Karpas-422 (cell line): Measurements from ENCODE around the gene ALB. TPM values are rescaled to one million over a fixed set of nuclear protein-coding genes. Genes with fewer than 3 reads are reported as not detected.

Experiments
- DNase-seq: peaks from one replicate; pipeline ENCODE4 v3.0.0-alpha.2; 2015
- H2AFZ ChIP-seq: fragments of 200-600 bp; sonication (generic); 2 replicates; pipeline ENCODE4 v1.6.1; 2014; ENCODE audit warnings: antibody characterized with exemption, low read length, mixed read lengths
- H3K27ac ChIP-seq: fragments of 200-600 bp; sonication (generic); 2 replicates; pipeline ENCODE4 v1.5.1; 2014; ENCODE audit warnings: mild to moderate bottlenecking, low read length, moderate library complexity
- H3K27me3 ChIP-seq: fragments of 200-600 bp; sonication (generic); 2 replicates; pipeline ENCODE4 v1.6.1; 2014; ENCODE audit warnings: low read length, mixed read lengths
- H3K36me3 ChIP-seq: fragments of 200-600 bp; sonication (generic); 2 replicates; pipeline ENCODE4 v1.6.1; 2014; ENCODE audit warnings: low read length, mixed read lengths; ENCODE audit not compliant: insufficient read depth
- H3K4me1 ChIP-seq: fragments of 200-600 bp; sonication (generic); 2 replicates; pipeline ENCODE4 v1.6.1; 2014; ENCODE audit warnings: mild to moderate bottlenecking, low read length, mixed read lengths
- H3K4me2 ChIP-seq: fragments of 200-600 bp; sonication (generic); 2 replicates; pipeline ENCODE4 v1.6.1; 2014; ENCODE audit warnings: low read length, low read depth, mild to moderate bottlenecking; ENCODE audit not compliant: poor library complexity, severe bottlenecking
- H3K4me3 ChIP-seq: fragments of 200-600 bp; sonication (generic); 2 replicates; pipeline ENCODE4 v1.5.1; 2014; ENCODE audit warnings: mild to moderate bottlenecking, antibody characterized with exemption, low read length, mixed read lengths
- H3K79me2 ChIP-seq: fragments of 200-600 bp; sonication (generic); 2 replicates; pipeline ENCODE4 v1.6.1; 2014; ENCODE audit warnings: mild to moderate bottlenecking, low read length, mixed read lengths
- H3K9ac ChIP-seq: fragments of 200-600 bp; sonication (generic); 2 replicates; pipeline ENCODE4 v1.6.0; 2014; ENCODE audit warnings: low read length
- H3K9me2 ChIP-seq: fragments of 200-600 bp; sonication (generic), shearing (Covaris generic); replicated peaks from 2 replicates; pipeline ENCODE4 v1.6.0; 2014; ENCODE audit warnings: mild to moderate bottlenecking, low read length, moderate library complexity; ENCODE audit not compliant: insufficient read depth
- H3K9me3 ChIP-seq: fragments of 300-700, 200-600 bp; sonication (generic); 2 replicates; pipeline ENCODE4 v1.6.1; 2014; ENCODE audit warnings: low read length, mixed read lengths
- H4K20me1 ChIP-seq: fragments of 200-600 bp; sonication (generic); 2 replicates; pipeline ENCODE4 v1.6.1; 2014; ENCODE audit warnings: mild to moderate bottlenecking, antibody characterized with exemption, low read length, low read depth; ENCODE audit not compliant: insufficient read depth
- total RNA-seq: library from RNA; depleted of rRNA; stranded (reverse); fragments of >200 nt; shearing (Covaris generic); gene quantifications from 2 replicates; pipeline ENCODE4 v1.2.3, GENCODE V29; 2014; ENCODE audit warnings: low replicate concordance

The ALB gene
- total RNA-seq, 1 experiment from 2014 or later: not detected

GRCh38 chr4:73452953-73453700, 49.0 kb downstream of the ALB start:
- Histone ChIP-seq H3K27me3 (no peaks in the 10 kb centered on the region), H2AFZ (no peak overlapping the region), H3K9me2 (no peaks in the 10 kb centered on the region), H3K27ac (no peak overlapping the region), H3K4me1 (no peaks in the 10 kb centered on the region), H3K36me3 (no peaks in the 10 kb centered on the region), H3K79me2 (no peaks in the 10 kb centered on the region), H4K20me1 (no peaks in the 10 kb centered on the region), H3K9ac (no peak overlapping the region), H3K9me3 (no peaks in the 10 kb centered on the region), H3K4me2 (no peak overlapping the region), H3K4me3 (no peak overlapping the region)
- DNase-seq: no peak

- no peak for DNase-seq
- no peaks in the 10 kb centered on the region for H3K4me1 ChIP-seq
- H4K20me1 ChIP-seq: no peaks in the 10 kb centered on the region
- no peak overlapping the region for H3K4me3 ChIP-seq
- H3K9me3 ChIP-seq: no peaks in the 10 kb centered on the region
- H3K4me2 ChIP-seq: no peak overlapping the region
- H3K79me2 ChIP-seq: no peaks in the 10 kb centered on the region
- no peaks in the 10 kb centered on the region for H3K27me3 ChIP-seq
- H3K9me2 ChIP-seq: no peaks in the 10 kb centered on the region
- H3K9ac ChIP-seq: no peak overlapping the region
- no peak overlapping the region for H3K27ac ChIP-seq
- H2AFZ ChIP-seq: no peak overlapping the region
- H3K36me3 ChIP-seq: no peaks in the 10 kb centered on the region
These were observed 49.6 kb downstream of the ALB start for GRCh38 chr4:73453701-73454005.

- DNase-seq: no peak
- Histone ChIP-seq H3K9ac (no peak overlapping the region), H3K4me3 (no peak overlapping the region), H3K27ac (no peak overlapping the region), H3K36me3 (no peaks in the 10 kb centered on the region), H3K27me3 (no peaks in the 10 kb centered on the region), H3K4me1 (no peaks in the 10 kb centered on the region), H4K20me1 (no peaks in the 10 kb centered on the region), H3K79me2 (no peaks in the 10 kb centered on the region), H2AFZ (no peak overlapping the region), H3K9me3 (no peaks in the 10 kb centered on the region), H3K4me2 (no peak overlapping the region), H3K9me2 (no peaks in the 10 kb centered on the region)
These were observed 50.8 kb downstream of the ALB start for GRCh38 chr4:73454920-73455319.

- Histone ChIP-seq H3K9ac (no peak overlapping the region), H3K4me2 (no peak overlapping the region), H3K9me2 (no peaks in the 10 kb centered on the region), H3K4me1 (no peaks in the 10 kb centered on the region), H3K27me3 (no peaks in the 10 kb centered on the region), H3K9me3 (no peaks in the 10 kb centered on the region), H3K4me3 (no peak overlapping the region), H4K20me1 (no peaks in the 10 kb centered on the region), H3K79me2 (no peaks in the 10 kb centered on the region), H3K27ac (no peak overlapping the region), H3K36me3 (no peaks in the 10 kb centered on the region), H2AFZ (no peak overlapping the region)
- no peak for DNase-seq
These were observed 52.3 kb downstream of the ALB start for GRCh38 chr4:73456177-73457022.

- no peaks in the 10 kb centered on the region for H3K27me3 ChIP-seq
- no peaks in the 10 kb centered on the region for H3K9me3 ChIP-seq
- no peak for DNase-seq
- H3K4me2 ChIP-seq: no peak overlapping the region
- no peaks in the 10 kb centered on the region for H3K4me1 ChIP-seq
- no peaks in the 10 kb centered on the region for H4K20me1 ChIP-seq
- H3K79me2 ChIP-seq: no peaks in the 10 kb centered on the region
- H3K9me2 ChIP-seq: no peaks in the 10 kb centered on the region
- H3K27ac ChIP-seq: no peak overlapping the region
- no peak overlapping the region for H3K4me3 ChIP-seq
- H3K36me3 ChIP-seq: no peaks in the 10 kb centered on the region
- no peak overlapping the region for H2AFZ ChIP-seq
- no peak overlapping the region for H3K9ac ChIP-seq
These were observed 54.3 kb downstream of the ALB start for GRCh38 chr4:73458184-73459047.

GRCh38 chr4:73459048-73459421, 54.9 kb downstream of the ALB start:
- H3K27me3 ChIP-seq: no peaks in the 10 kb centered on the region
- H3K79me2 ChIP-seq: no peaks in the 10 kb centered on the region
- H3K4me3 ChIP-seq: no peak overlapping the region
- H2AFZ ChIP-seq: no peak overlapping the region
- H3K36me3 ChIP-seq: no peaks in the 10 kb centered on the region
- H3K4me1 ChIP-seq: no peaks in the 10 kb centered on the region
- H3K27ac ChIP-seq: no peak overlapping the region
- H3K4me2 ChIP-seq: no peak overlapping the region
- H3K9me2 ChIP-seq: no peaks in the 10 kb centered on the region
- H3K9me3 ChIP-seq: no peaks in the 10 kb centered on the region
- no peak overlapping the region for H3K9ac ChIP-seq
- DNase-seq: no peak
- H4K20me1 ChIP-seq: no peaks in the 10 kb centered on the region

GRCh38 chr4:73460913-73461522, 56.9 kb downstream of the ALB start:
- Histone ChIP-seq H3K4me2 (no peak overlapping the region), H3K9me3 (no peaks in the 10 kb centered on the region), H3K9me2 (no peaks in the 10 kb centered on the region), H3K79me2 (no peaks in the 10 kb centered on the region), H2AFZ (no peak overlapping the region), H3K27me3 (no peaks in the 10 kb centered on the region), H3K4me3 (no peak overlapping the region), H3K4me1 (no peaks in the 10 kb centered on the region), H3K36me3 (no peaks in the 10 kb centered on the region), H4K20me1 (no peaks in the 10 kb centered on the region), H3K9ac (no peak overlapping the region), H3K27ac (no peak overlapping the region)
- no peak for DNase-seq

- Histone ChIP-seq H3K9ac (no peak overlapping the region), H3K4me1 (no peaks in the 10 kb centered on the region), H3K36me3 (no peaks in the 10 kb centered on the region), H4K20me1 (no peaks in the 10 kb centered on the region), H3K27me3 (0 out of 2 replicates have a peak, but pooled peaks cover under 1% of the 10 kb centered on the region), H3K9me3 (no peaks in the 10 kb centered on the region), H2AFZ (no peak overlapping the region), H3K79me2 (no peaks in the 10 kb centered on the region), H3K4me2 (no peak overlapping the region), H3K27ac (no peak overlapping the region), H3K9me2 (no peaks in the 10 kb centered on the region), H3K4me3 (no peak overlapping the region)
- no peak for DNase-seq
These were observed 64.1 kb downstream of the ALB start for GRCh38 chr4:73468170-73468569.
